ENCODE data around the gene RAVER2.
"Not testable (repeated sequence)": the region's sequence is repeated elsewhere in the genome, so short reads cannot be mapped to it uniquely, and the experiment has no call there.

The RAVER2 gene

DNA sequence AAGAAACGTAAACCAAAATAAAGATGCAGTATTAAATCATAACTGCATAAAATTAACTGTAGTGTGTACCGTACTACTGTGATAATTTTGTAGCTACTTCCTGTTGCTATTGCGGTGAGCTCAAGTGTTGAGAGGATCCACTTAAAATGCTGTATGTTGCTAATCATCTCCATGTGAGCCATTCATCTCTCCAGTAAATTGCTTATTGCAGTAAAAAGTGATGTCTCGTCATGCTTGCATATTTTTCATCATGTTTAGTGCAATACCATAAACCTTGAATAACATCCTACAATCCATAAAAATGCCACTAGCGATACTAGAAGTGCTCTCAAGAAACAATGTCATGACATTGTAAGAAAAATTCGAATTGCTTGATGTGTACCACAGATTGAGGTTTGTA is 66.3 kb downstream of the RAVER2 start:
- DNase-seq (ENCODE audit: low spot score): no peak

DNA sequence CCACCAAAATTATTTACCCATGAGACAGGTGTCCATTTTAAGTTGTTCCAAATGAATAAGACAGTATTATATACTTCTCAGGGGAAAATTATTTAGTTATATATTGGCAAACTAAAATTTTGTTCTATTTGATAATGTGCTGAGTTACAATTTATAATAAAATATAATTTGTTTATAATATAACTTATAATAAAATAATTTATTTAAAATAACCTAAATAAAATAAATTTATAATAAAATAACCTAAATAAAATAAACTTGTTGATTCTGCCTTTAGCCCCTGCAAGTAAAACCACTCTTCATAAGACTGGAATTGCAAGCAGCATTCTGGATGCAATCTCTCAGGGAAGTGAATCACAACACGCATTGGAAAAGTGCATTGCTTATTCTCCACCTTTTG is 69.6 kb downstream of the RAVER2 start:
- no peak for DNase-seq (ENCODE audit: low spot score)

DNA sequence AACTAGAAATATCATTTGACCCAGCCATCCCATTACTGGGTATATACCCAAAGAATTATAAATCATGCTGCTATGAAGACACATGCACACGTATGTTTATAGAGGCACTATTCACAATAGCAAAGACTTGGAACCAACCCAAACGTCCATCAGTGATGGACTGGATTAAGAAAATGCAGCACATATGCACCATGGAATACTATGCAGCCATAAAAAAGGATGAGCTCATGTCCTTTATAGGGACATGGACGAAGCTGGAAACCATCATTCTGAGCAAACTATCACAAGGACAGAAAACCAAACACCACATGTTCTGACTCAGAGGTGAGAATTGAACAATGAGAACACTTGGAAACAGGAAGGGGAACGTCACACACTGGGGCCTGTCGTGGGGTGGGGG is 72.5 kb downstream of the RAVER2 start:
- DNase-seq (ENCODE audit: low spot score): not testable (repeated sequence)

DNA sequence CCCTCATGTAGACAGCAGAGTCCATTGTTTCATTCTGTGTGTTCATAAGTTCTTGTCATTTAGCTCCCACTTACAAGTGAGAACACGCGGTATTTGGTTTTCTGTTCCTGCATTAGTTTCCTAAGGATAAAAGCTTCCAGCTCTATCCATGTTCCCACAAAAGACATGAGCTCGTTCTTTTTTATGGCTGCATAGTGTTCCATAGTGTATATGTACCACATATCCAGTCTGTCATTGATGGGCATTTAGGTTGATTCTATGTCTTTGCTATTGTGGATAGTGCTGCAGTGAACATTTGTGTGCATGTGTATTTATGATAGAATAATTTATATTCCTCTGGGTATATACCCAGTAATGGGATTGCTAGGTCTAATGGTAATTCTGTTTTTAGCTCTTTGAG is 75.7 kb downstream of the RAVER2 start:
- DNase-seq (ENCODE audit: low spot score): not testable (repeated sequence)

DNA sequence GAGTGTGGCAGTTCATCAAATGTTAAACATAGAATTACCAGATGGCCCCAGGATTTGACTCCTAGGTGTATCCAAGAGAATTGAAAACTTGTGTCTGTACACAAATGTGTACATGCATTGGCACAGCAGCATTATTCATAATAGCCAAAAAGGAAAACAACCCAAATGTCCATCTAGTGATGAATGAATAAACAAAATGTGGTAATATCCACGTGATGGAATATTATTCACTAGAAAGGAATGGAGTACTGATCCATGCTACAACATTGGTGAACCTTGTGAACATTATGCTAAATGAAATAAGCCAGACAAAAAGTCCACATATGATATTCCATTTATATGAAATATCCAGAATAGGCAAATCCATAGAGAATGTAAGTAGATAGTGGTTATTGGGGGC is 77.7 kb downstream of the RAVER2 start:
- no peak for DNase-seq (ENCODE audit: low spot score)

DNA sequence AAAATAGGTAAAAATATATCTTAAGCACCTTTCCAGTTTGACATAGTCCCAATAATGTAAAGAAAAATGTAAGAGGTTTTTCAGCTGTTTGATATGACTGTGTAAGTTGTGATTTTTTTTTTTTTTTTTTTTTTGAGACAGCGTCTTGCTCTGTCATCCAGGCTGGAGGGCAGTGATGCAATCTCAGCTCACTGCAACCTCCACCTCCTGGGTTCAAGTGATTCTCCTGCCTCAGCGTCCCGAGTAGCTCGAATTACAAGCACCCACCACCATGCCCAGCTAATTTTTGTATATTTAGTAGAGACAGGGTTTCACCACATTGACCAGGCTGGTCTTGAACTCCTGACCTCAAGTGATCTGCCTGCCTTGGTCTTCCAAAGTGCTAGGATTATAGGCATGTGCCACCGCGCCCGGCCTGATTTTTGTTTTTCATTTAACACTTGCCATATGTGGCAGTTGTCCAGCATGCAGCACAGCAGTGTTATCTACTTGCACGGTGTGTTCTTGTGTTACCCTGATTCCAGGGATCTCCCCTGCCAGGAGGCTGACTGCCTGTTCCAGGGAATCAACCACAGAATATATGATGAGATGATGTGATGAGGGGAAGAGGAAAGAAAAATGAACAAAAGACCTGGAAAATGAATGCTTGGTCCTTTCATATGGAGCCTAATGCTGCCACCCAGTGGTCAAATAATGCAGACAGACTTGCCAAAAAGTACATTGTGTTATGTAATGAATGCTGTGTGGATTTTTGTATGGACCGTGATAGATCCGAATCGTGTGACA is 79.0 kb downstream of the RAVER2 start:
- DNase-seq (ENCODE audit: low spot score): no peak

DNA sequence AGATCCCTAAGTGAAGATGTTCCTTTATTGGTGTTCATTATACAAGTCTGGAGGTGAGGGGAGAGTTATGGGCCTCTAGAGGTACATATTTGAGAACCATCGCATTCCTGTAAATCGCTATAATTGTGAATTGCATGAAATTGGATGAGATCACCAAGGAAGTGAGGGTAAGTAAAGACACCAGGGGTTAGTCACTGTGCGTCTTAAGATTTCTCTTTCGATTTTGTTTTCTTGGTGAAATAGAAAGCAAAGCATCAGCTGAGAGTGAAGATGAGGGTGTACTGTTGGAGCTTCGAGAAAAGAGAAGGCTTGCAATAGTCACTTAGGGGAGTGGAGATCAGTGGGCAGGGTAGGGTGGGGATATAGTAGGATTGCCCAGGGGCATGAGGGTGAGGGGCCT is 82.1 kb downstream of the RAVER2 start:
- DNase-seq (ENCODE audit: low spot score): no peak

DNA sequence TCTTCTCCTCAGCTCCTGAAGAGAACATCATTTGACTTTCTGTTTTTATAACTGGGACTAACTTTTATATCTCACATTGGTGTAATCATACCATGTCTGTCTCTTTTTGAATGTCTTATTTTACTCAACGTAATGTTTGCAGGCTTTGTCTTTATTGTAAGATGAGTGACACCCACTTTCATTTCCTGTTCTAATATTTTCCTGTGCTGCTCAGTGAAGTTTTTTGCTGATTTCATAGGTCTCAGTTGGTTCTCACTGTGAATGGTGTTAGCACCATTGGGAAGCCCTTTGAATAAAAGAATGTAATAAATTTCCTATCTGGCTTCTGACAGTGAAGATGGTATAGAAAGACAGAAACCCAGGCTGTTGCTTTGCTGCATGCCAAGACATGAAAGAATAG is 84.0 kb downstream of the RAVER2 start:
- DNase-seq (ENCODE audit: low spot score): no peak

DNA sequence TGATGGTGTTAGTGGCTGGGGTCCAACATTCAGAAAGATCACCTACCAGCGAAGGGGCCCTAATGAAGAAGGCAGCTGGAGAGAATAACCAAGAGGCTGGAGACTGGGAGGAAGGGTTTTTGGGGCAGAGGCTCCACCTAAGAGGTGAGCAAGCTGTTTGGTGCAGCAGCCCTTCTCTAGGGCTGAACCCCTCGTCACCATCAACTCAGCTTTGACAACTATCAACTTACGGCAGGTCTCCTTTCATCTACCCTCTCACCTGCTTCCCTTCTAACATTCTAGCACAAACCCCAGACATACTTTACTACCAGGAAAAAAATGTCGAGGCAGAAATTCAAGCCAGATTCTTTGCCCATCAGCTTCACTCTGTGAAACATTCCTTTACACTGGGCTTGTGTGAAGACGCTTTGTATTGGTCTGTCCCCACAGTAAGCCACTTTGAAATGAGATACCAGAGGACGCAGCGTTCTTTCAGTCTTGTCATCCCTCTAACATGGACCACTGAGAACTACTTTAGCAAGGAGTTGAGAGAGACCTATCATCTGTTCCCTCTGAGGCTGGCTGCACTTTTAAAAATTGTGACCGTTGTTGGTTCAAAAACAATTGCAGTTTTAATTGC is 84.6 kb downstream of the RAVER2 start:
- no peak for DNase-seq (ENCODE audit: low spot score)

DNA sequence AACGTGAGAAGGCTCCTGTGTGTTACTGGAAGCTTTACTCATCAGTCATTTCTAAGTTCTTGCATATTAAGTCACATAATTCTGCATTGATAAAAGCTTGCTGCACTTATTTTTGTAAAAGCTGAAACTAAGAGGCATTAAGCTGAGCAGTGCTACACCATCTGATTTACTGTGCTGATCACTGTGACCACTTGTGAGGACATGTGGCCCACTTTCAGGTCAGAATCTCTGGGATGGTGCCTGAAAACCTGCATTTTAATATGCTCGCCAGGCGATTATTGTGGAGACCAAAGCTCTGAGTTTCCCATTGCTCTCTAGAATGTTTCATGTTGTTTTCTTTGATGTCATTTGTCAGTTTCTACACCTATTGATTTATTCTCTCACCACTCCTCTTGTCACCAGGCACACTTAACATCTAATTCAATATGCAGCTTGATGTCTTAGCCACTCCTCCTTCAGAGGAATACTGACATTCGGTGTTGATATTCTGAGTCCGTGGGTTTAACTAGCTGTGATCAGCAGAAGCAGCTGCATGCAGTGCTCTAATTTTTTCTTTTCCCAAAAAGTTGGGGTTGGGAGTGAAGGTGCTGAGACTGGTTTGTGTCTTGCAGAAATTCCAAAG is 85.3 kb downstream of the RAVER2 start:
- DNase-seq (ENCODE audit: low spot score): no peak

DNA sequence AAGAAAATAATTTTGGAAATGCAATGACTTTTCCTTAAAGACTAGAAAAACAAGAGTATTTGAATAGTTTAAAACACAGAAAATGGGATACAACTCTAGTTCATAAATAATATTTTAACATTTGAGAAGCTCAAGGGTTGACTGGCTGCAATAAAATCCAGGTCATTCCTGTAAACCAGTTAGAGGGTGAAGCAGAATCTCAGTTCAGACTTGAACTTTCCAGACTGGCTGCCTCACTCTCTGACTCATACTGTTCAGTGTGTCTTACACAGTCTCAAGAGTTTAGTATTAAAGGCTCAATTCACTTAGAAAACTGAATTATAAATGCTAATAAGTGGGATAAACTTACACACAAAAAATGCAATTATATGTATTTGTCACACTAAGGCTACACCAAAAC is 89.9 kb downstream of the RAVER2 start:
- no peak for DNase-seq (ENCODE audit: low spot score)

DNA sequence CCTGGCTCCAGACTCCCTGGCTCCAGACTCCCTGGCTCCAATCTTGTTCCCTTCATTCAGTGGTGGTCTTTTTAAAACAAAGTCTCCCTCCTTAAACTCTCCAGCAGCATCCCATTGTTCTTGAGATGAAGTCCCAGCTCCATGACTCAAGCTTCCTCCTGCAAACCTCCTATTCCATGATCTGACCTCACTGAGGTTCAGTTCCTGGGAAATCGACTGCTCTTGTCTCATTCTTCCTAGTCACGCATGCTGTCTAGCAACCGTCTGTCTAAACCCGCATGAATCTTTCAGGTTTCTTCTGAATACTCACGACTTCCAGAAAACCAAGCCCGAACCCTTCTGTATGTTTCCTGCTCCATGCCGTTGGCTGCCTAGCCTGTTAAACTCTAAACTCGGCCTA is 91.9 kb downstream of the RAVER2 start:
- no peak for DNase-seq (ENCODE audit: low spot score)

DNA sequence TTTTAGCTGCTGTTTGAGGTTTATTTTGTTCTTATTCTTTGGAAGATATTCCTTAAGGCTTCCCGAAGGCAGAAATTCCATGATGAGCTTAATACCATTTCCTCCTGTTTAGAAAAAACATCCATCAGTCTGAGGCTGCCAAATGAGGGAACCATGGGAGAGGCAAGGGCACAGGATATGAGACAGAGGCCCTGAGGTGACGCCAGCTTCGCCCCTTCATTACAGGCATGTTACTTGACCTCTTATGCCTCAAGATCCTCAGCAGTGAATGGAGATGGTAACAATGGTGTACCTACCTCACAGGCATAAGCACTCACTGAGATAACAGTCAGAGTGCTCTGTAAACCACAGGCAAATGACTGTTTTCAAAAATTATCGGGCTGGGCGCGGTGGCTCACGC is 93.6 kb downstream of the RAVER2 start:
- no peak for DNase-seq (ENCODE audit: low spot score)

DNA sequence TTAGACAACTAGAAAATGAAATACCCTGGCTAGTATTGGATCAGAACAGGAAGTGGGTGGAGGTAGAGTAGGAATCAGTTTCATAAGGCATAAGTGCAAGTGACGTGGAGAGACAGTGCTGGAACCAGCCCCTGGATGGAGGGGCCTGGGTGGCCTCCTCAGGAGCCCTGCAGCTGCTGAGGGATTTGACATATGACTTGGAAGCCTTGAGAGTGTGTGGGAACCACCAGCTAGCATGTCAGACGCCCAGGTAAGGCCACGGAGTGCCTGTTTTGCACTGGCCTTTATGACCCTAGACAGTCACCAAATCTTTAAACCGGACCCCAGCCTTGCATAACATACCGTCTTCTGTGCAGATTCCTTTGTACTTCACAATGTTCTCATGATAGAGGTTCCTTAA is 94.4 kb downstream of the RAVER2 start:
- DNase-seq (ENCODE audit: low spot score): no peak

DNA sequence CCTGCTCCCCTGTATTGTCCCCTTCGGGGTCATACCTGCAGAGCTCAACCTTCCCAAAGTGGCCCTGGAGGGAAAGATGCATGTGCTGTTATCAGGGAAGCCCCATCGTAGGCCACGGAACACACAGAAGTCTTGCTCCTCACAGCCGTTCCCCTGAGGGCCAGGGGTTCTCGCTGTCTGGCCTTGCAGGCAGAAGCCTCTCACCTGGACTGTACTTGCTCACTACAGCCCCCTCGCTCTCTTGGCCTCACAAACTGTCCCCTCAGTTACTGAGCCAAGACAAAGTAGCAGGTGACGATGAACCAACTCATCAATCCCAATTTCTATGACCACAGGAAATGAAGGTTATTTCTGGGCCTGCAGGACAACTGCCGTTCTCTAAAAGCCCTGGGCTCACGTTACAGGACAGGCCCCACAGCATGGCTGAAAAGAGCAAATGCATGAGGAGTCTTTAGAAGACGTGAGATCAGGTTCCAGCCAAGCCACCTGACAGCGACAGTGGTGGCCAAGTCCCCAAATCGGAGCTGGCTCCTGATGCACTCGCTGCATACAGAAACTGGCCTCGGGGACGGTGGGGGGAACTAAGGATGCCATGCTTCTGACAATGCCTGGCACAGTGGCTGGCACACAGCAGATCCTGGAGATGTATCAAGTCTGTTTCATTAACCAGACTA is 95.0 kb downstream of the RAVER2 start:
- no peak for DNase-seq (ENCODE audit: low spot score)

DNA sequence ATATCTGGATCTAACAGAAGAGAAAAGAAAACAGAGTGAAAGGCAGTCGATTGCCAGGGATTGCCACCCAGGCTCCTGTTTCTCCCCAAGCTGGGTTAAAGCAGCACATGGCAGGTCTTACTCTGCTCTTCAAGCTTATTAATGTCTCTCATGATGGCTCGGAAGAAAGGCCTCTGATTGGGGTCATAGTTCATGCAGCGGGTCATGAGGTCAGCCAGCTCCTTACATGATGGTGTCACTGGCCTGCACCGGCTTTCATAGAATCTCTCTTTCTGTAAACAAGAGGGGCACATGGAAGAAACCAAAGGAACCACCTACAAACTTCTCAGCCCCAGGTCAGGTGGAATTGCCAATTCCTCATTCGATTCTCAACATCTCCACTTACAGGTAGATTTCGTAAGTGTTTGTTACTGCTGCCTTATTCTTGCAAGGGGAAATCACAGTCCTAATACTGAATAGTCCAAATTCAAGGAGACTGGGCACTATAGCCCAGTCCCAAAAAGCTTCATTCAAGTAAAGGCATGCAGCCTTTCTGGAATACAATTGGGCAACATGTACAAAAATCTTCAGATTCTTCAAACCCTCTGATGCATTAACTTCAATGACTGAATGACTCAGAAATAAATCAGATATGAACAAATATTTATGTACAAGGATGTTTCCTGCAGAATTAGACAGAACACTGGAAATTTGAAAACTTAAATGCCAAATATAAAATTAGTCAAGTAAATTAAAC is 96.6 kb downstream of the RAVER2 start:
- DNase-seq (ENCODE audit: low spot score): no peak

DNA sequence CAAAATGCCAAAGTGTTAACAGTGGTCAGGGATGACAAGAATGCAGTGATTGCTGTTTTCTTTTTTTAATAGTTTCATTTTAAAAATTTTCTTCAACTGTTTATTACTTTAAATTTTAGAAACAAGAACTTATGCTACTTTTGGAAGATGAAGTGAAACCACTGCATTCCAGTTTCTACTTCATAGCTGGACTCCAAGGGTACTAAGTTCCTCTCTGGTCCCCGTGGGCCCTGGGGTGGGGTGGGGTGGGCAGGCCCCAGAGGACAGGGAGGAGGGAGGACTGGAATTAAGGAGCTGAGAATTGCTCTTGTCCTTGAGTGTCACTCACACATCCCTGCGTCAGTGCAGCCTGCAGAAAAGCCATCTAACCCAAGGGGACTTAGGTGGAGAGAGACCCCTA is 97.3 kb downstream of the RAVER2 start:
- no peak for DNase-seq (ENCODE audit: low spot score)

DNA sequence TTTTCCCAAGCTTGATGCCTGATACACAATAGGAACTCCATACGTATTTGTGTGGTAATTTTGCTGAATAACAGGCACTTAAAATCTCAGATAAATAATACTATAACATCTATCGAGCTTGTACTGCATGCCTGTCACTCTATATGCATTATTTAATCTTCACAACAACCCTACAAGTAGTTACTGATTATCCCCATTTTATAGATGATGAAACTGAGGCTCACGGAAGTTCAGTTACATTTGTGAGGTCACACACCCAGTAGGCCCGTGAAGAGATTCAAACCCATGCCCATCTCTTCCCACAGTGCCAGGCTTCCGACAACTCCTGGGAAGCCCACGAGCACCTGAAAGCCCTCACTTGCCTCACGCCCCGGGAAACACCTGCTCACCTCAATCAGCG is 98.8 kb downstream of the RAVER2 start:
- DNase-seq (ENCODE audit: low spot score): no peak

DNA sequence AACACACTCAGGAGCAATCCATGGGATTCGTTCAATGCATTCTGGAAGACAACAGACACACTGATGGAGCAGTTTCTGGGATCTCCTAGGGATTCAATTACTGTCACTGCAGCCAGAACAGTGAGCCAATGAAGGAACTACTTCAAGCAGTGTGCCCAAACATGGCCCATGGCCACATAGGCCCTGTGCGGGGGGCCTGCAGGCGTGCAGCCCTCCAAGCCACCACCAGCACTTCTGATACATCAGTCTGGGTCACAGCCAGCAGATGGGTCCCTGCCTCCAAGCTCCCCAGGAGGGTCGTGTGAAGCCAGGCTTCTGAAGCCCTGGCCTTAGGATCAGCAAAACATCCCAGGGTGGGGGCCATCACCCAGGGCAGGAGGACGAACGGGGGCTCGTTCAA is 99.3 kb downstream of the RAVER2 start:
- DNase-seq (ENCODE audit: low spot score): no peak

DNA sequence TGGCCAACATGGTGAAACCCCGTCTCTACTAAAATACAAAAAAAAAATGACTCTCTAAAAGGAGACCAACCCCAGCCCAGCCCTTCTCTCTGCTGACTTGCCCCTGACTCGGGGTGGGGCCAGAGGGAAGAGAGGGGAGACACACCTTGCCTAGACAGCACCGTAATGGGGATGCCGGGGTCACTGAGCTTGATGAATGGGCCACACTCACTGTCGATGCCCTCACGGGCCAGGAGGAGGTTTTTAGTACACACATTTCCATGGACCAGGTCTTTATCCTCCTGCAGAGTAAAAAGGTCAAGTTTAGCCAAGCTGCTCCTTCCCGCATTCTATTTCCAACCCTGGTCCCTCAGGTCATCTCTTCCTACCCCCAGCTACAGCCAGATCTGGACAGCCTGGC is 99.7 kb downstream of the RAVER2 start:
- no peak for DNase-seq (ENCODE audit: low spot score)

DNA sequence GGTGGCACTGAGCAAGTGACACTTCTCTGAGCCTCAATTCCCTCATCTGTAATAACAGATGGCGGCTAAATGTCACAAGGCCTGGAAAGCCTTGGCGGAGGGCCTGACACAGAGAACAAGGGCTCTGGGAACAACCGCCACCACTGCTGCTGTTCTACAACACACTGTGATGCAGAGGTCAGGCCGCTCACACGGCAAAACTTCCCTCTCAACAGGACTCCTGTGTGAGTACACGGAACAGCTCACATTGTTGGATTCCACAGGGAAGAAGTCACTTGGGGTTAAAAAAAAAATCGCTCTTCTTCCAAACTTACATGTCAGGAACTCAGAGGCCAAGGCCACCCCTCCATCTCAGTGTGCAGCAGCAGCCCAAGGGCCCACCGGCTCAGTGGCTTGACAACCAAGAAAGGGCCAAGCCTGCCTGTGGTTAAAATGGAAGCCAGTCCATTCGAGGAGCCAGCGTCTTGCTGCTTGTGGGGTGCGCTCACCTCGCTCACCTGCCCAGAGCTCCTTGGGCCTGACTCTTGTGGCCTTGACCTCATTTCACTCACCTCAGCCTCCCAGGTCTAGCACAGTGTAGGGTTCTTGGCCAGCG is 101.1 kb downstream of the RAVER2 start:
- DNase-seq (ENCODE audit: low spot score): no peak

Measured in HuH-7.5 (cell line).